ENCODE data around the gene ZNF366.

ZNF366 gene

GRCh38 chr5:72489536-72489935, 17.7 kb downstream of the ZNF366 start:
- DNase-seq: no peak

DNA sequence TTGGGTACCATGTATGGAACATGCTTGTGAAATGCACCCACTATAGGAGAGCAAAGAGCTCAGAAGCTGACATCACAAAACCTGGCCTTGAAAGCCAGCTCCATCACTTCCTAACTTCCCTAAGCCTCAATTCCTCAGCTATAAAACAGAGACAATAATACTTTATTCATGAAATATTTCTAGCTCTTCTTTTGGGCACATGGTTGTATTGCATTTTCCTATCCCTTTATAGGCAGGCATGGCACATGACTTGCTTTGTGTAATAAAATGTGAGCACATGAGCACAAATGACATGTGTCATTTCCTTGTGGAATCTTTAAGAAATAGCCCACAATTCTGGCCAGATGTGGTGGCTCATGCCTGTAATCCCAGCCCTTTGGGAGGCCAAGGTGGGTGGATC, 18.5 kb downstream of the ZNF366 start:
- DNase-seq: no peak

- DNase-seq: no peak
These were observed 20.0 kb downstream of the ZNF366 start for GRCh38 chr5:72487177-72487576.

GRCh38 chr5:72486371-72486770, 20.8 kb downstream of the ZNF366 start:
- DNase-seq: no peak

DNA sequence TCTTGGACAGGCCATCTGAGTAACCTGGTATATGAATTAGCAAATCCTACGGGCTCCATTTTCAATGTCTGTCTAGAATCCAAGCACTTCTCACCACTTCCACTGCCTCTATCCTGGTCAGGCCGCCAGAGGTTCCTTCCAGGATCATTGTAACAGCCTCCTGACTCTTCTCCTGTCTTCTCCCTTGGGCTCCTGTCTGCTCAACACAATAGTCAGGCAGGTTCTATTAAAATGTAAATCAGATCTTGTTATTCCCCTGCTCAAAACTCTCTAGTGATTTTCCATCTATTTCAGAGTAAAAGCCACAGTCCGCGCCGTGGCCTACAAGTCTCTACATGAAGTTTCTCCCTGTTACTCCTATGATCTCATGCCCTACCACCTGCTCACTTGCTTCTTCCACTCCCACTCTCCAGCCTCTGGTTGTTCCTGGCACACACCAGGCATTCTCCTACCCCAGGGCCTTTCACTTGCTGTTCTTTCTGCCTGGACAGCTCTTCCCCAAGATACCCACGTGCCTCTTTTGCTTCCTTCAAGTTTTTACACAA, 21.7 kb downstream of the ZNF366 start:
- DNase-seq: no peak

DNA sequence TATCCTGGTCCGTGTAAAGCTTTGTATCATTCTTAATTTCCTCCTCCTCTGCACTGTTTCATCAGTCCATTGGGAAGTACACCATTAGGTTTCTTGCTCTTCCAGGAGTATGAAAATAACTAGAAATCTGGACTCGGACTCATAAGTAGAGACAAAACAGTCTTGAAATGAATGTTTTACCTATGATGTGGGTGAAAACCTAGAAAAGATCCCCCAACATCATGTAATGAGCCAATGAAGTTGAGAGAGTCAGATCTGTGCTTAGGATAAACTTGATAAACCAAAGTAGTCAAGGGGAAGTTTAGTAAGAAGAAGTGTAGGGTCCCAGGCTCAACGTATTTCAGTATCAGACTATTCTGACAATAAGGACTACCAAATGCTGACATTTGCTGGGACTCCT, 25.2 kb downstream of the ZNF366 start:
- no peak for DNase-seq

DNA sequence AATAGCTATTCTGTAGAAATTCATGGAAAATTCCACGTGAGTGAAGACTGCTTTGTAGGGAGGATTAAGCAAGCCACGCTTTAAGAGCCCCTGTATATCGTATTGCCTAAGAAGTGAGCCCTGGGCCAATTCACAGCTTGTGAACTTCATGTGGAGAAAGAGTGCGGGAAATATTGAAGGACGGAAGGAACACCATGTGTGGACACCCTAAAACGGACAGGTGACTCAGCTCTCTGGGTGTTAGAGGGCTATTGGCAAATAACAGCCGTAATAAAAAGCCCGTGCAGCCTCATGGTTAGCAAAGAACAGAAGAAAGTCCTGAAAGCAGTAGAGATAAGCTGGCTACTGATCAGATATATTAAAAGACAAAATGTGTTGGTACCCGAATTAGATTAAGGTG, 26.4 kb downstream of the ZNF366 start:
- no peak for DNase-seq

DNA sequence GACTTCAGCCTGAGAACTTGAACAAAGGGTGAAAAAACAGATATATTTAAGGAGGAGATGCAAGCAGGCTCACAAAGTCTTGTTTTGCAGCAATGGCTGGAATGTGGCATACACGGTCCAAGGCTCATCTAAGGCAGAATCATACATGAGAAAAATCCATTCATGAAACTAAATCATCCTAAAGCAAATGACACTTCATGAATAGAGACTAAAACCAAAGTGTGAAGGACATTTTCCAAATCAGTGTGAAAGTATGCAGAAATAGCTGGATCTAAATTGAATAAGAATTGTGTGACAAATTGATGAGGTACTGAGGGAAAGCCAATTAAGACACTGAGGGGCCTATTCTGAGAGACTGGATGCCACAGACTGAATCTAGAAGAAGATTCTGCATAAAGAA, 27.3 kb downstream of the ZNF366 start:
- no peak for DNase-seq

DNA sequence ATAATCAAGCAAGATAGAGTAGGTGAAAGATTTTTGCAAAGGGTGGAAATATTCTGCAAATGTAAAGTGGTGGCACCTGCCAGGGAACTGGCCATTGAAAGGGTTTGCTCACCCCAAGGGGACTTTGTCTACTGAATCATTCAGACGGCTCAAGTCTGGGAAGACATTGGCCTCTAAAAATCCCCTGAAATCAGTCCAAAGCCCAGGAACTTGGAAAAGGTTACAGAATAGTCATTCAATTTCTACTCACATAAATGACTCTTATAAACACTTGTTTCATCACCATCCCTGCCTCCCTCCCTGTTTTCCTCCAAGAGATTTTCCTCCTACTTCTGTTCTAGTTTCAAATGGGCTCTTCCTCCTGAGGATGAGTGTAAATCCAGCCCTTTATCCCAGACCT, 28.5 kb downstream of the ZNF366 start:
- DNase-seq: no peak

DNA sequence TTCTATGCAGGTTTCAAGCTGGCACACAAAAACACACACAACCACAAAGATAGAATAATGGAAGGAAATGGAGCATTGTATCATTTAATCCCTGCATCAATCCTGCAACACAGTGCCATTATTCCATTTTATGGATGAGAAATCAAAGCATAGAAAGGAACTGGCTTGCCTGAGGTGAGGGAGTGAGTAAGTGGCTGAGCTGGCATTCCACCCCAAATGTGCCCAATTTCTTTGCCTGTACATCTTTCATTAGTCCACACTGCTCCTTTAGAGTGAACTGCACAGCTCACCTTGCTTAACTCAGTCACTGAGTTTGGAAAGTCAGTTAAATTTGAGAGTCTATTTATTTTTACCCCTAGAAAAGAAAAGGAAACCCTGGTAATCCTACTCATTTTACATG, 28.9 kb downstream of the ZNF366 start:
- no peak for DNase-seq

DNA sequence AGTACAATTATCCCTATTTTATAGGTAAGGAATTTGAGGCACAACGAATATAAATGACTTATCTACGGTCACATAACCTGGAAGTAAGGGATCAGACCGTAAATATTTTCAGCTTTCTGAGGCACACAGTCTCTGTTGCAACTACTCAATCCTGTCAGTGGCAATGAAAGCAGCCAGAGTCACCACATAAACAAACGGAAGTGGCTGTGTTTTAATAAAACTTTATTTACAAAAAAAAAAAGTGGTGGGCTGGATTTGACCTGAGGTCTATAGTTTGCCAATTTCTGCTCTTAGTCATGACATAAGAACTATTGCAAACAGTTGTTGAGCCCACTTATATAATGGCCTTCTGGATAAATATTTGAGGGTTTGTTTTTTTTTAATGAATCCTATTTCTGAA, 29.6 kb downstream of the ZNF366 start:
- no peak for DNase-seq

GRCh38 chr5:72477176-72477575, 30.0 kb downstream of the ZNF366 start:
- no peak for DNase-seq

DNA sequence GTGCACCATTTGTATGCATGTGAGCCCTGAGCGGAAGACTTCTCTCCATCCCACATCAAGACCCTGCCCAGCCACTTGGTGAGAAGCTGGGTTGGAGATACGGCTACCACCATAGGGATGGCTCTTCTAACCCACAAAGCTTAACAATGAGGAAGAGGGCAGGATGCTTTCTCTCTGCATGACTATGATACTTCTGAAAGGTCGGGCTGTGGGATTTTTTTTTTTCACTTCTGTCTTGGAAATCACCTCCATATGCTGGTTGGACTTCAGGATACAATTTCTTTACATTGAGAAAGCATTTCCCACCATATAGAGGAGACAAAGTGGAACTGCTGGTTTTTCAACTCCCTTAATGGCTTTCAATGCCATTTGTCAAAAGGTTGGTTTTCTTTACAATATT, 30.5 kb downstream of the ZNF366 start:
- DNase-seq: no peak

GRCh38 chr5:72476275-72476674, 30.9 kb downstream of the ZNF366 start:
- DNase-seq: no peak

GRCh38 chr5:72474516-72474915, 32.7 kb downstream of the ZNF366 start:
- DNase-seq: no peak

DNA sequence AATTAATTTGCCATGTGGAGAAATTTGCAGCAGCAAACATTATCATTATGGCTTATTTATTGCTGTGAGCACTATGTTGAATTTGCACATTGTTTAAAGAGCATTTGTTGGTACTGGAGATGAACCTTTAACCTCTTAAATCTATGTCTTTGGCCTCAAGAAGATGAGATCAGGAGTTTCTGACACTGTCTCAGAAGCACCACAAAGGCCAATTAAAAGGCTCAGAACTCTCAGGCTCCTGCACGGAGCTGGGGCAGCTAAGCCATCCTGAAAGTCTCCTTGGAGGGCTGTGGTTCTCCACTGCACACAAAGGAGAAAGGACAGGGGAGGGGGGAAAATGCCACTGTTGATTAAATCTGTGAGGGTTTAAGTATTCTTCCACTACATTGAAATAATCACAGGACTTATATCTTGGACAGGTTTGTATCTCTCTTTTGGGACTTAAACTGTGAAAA, 33.1 kb downstream of the ZNF366 start:
- no peak for DNase-seq

DNA sequence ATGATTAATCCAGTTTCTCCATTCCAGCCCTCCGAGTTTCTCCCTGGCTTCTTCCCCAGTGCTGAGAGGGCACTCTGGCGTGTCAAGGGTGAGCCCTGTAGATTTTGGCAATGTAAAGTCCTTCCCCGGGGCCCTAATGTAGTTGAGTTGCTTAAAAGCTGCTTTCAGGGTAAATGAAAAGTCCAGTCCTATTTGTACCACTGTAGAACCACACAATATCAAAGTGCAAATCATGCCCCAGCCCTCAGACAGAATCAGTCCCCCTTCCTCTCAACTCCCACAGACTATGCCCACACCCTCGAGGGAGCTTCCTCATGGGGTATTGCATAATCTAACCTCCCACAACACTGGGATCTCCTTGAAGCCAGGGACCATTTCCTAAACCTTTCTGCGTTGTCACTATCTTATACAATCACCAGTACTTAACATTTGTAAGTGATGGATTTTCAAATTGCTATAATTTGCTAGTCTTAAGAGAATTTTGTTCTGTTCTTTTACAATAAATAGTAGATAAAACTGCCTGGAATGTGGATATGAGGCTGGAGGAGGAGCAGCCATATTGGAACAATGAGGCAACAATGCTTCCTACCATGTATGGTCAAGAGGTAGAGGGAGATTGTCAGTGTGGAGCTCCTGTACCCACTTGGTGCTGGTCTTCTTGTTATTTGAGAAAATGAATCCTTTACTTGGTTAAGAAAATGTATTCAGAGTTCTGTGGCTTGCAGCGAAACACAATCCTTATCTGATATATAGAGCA, 34.4 kb downstream of the ZNF366 start:
- DNase-seq: no peak

DNA sequence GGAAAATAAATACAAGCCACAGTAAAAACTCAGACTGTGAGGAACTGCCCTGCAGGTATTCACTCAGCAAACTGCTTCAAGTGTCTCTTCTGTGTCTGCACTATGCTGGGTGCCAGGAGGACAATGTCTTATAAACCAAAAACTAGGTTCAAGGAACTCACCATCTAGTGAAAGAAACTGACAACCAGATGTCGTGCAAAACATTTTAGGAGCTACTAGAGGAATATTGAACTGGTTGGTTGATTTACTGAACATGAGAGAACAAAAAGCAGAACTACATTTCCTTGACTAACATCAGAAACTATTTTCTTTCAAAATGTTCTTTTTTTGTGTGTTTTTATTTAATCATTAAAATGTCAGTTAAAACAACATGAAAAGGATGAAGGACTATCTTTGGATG, 35.2 kb downstream of the ZNF366 start:
- DNase-seq: no peak

GRCh38 chr5:72470826-72471225, 36.4 kb downstream of the ZNF366 start:
- no peak for DNase-seq

DNA sequence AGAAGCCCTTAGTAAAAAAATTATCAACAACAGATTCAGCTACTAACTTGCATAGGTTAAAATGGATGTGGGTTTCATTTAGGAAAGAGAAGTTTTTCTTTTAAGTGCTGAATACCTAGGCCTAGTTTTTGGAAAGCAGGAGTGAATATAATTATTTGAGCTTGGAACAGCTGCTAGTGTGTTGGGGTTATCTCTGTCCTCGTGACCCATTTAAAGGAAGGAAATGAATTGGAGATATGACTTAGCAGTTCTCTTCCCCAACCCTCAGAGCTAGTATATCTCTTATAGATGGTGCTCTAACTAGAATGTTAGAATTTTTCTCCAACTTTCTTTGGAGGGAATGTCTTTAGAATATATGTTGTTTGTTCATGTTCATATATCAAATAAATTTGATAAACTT, 38.6 kb downstream of the ZNF366 start:
- no peak for DNase-seq

DNA sequence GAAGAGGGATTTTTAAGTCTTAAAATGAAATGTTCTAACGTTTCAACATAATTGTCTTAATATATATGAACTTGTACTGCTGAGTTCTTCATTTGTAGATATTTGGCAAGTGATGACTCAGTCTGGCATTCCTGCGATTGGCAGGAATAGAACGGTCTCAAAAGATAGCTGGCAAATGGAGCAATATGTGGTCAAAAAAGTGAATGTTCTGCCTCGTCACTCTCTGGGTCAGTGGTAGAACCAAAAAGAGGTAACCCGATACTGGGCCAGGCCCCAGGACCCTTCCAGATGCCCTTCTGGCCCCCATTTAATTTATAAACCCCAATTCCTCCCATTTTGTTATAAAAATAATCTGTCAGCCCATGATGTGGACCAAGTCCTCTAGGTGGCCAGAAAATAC, 39.2 kb downstream of the ZNF366 start:
- no peak for DNase-seq

DNA sequence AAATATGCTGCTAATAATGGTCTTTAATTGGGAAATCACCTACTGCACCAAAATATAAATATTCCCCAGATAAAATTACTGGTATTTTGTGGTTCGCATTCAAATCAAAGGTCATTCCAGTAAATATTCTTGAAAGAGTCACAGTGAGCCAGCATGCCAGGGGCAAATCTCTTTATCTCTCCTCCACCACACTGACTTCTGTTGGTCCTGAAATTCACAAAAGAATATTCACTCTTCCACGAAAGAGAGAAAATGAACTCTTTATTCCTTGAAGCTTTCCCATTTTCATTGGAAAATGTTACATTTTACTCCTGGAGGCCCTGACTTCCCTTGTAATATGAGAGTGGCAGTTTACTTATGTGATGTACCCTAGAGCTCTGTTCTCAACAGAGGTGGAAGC, 39.7 kb downstream of the ZNF366 start:
- no peak for DNase-seq

- DNase-seq: no peak
These were observed 41.3 kb downstream of the ZNF366 start for GRCh38 chr5:72465601-72466563.

GRCh38 chr5:72465066-72465465, 42.1 kb downstream of the ZNF366 start:
- DNase-seq: no peak

Measured in activated CD8-positive, alpha-beta memory T cell treated with anti-CD3 and anti-CD28 coated beads, Interleukin-2, amount 50 U/mL, for 48 hours (primary cell).